Measurements from ENCODE around the gene CST7.

Gene CST7

DNA sequence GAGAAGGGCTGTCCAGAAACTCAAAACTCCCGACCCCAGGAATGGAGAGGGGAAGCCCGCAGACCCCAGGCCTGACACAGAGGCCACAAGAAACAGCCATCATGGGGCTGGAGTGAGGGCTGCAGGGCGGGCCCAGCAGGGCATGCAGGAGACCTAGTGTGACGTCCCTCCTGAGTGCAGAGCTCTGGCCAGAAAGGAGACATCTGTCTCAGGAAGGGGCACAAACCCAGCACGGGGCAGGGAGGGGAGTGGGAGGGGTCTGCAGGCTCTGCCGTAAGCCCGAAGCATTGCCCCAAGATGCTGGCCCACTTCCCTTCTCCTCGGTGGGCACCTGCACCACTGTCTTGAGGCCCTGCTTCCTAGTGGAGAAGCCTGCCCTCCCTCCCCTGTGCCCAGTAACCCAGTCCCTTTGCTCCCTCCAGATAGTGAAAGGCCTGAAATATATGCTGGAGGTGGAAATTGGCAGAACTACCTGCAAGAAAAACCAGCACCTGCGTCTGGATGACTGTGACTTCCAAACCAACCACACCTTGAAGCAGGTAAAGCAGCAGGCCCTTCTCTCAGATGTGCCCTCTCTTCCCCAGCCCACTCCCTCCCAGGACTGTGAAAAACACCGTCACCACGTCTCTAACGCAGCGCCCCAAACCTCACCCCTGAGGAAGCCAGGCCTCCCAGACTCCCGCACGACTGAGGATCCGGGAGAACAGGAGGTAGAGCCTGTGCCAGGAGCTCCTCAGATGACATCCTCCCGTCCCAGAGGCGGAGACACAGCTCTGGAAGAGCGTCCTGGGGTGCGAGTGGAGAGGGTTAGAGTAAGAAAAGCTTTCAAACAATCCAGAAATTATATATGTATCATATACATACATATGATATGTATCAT, 9.7 kb downstream of the CST7 start:
- Histone ChIP-seq H3K27me3 (replicated peaks) (no peaks in the 10 kb centered on the region), H3K4me3 (ENCODE audit: low read depth, low read length) (no peak overlapping the region), H3K27ac (no peak overlapping the region), H3K36me3 (replicated peaks) (peaks cover 15% of the 10 kb centered on the region)
- TF ChIP-seq, protein P1, sequence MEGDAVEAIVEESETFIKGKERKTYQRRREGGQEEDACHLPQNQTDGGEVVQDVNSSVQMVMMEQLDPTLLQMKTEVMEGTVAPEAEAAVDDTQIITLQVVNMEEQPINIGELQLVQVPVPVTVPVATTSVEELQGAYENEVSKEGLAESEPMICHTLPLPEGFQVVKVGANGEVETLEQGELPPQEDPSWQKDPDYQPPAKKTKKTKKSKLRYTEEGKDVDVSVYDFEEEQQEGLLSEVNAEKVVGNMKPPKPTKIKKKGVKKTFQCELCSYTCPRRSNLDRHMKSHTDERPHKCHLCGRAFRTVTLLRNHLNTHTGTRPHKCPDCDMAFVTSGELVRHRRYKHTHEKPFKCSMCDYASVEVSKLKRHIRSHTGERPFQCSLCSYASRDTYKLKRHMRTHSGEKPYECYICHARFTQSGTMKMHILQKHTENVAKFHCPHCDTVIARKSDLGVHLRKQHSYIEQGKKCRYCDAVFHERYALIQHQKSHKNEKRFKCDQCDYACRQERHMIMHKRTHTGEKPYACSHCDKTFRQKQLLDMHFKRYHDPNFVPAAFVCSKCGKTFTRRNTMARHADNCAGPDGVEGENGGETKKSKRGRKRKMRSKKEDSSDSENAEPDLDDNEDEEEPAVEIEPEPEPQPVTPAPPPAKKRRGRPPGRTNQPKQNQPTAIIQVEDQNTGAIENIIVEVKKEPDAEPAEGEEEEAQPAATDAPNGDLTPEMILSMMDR (IDR thresholded peaks at IDR 0.05; ENCODE audit: low read depth, low read length, missing control alignments), result no peak
- no peak for DNase-seq
- in situ Hi-C loops (cut with HindIII; ENCODE audit: low pct_ligation_motif_present, low sequenced_read_pairs), result no loop called here

GRCh38 chr20:24959591-24960301, 10.7 kb downstream of the CST7 start:
- DNase-seq, result no peak
- H3K27me3 ChIP-seq (replicated peaks), result no peaks in the 10 kb centered on the region
- TF ChIP-seq, protein P1 (IDR thresholded peaks at IDR 0.05; ENCODE audit: low read depth, low read length, missing control alignments), result no peak
- H3K36me3 ChIP-seq (replicated peaks), result peaks cover 15% of the 10 kb centered on the region
- no peak overlapping the region for H3K4me3 ChIP-seq (ENCODE audit: low read depth, low read length)
- in situ Hi-C loops (cut with HindIII; ENCODE audit: low pct_ligation_motif_present, low sequenced_read_pairs), result no loop called here
- H3K27ac ChIP-seq, result no peak overlapping the region

GRCh38 chr20:24960302-24960801, 11.3 kb downstream of the CST7 start:
- no peak overlapping the region for H3K4me3 ChIP-seq (ENCODE audit: low read depth, low read length)
- in situ Hi-C loops (cut with HindIII; ENCODE audit: low pct_ligation_motif_present, low sequenced_read_pairs), result no loop called here
- DNase-seq, result no peak
- H3K27me3 ChIP-seq (replicated peaks), result no peaks in the 10 kb centered on the region
- no peak overlapping the region for H3K27ac ChIP-seq
- H3K36me3 ChIP-seq (replicated peaks), result peaks cover 15% of the 10 kb centered on the region
- TF ChIP-seq, protein P1 (IDR thresholded peaks at IDR 0.05; ENCODE audit: low read depth, low read length, missing control alignments), result no peak

DNA sequence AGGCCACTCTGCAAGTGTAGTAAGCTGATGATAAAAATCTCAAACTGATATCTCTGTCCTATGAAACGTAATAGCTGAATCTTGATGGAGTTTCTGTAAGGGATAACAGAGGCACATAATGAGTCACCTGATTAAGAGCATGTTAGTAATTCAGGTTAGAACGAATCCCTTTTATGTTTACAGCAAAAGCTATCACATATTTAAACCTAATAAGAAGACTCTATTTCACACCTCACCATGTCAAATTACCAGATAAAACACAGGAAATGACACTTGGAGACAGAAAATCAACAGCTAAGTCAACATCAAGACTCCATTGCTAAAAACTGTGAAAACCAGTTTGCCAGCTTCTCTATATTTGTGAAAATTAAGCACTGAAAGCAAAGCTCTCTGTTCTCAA, 11.8 kb downstream of the CST7 start:
- Histone ChIP-seq H3K27ac (no peak overlapping the region), H3K36me3 (replicated peaks) (peaks cover 18% of the 10 kb centered on the region), H3K27me3 (replicated peaks) (no peaks in the 10 kb centered on the region), H3K4me3 (ENCODE audit: low read depth, low read length) (no peak overlapping the region)
- TF ChIP-seq, protein P1 (IDR thresholded peaks at IDR 0.05; ENCODE audit: low read depth, low read length, missing control alignments), result no peak
- no peak for DNase-seq
- in situ Hi-C loops (cut with HindIII; ENCODE audit: low pct_ligation_motif_present, low sequenced_read_pairs), result no loop called here

DNA sequence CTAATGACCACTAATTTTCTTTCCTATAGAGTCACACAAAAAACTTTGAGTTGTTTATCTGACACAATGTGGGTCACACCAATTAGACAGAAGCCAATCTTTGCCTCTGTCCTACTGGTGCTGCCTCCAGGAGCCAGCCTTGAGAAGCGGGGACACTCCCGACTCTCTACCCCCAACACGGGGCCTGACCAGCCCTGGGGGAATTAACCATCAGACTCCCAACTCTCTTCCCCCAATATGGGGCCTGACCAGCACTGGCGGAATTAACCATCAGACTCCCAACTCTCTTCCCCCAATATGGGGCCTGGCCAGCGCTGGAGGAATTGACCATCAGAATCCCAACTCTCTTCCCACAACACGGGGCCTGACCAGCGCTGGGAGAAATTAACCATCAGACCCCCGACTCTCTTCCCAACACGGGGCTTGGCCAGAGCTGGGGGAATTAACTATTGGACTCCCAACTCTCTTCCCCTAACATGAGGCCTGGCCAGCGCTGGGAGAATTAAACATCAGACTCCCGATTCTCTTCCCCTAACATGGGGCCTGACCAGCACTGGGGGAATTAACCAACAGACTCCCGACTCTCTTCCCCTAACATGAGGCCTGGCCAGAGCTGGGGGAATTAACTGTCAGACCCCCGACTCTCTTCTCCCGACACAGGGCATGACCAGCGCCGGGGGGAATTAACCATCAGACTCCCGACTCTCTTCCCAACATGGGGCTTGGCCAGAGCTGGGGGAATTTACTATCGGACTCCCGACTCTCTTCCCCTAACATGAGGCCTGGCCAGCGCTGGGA, 12.5 kb downstream of the CST7 start:
- H3K4me3 ChIP-seq (ENCODE audit: low read depth, low read length), result no peak overlapping the region
- TF ChIP-seq, protein P1 (IDR thresholded peaks at IDR 0.05; ENCODE audit: low read depth, low read length, missing control alignments), result no peak
- DNase-seq, result no peak
- in situ Hi-C loops (cut with HindIII; ENCODE audit: low pct_ligation_motif_present, low sequenced_read_pairs), result no loop called here
- peaks cover 20% of the 10 kb centered on the region for H3K36me3 ChIP-seq (replicated peaks)
- H3K27me3 ChIP-seq (replicated peaks), result no peaks in the 10 kb centered on the region
- no peak overlapping the region for H3K27ac ChIP-seq

All from brain microvascular endothelial cell (primary cell).